Ishikawa (cell line): ENCODE data around the gene CHRNA5.

Experiments used
- CEBPB ChIP-seq: IDR thresholded peaks from 2 replicates; pipeline ENCODE4 v1.6.1; 2012
- CREB1 ChIP-seq: IDR thresholded peaks from 2 replicates; pipeline ENCODE4 v1.6.1; 2012; ENCODE audit warnings: low read depth
- EGR1 ChIP-seq: IDR thresholded peaks from 2 replicates; pipeline ENCODE4 v1.6.1; 2012
- EP300 ChIP-seq: IDR thresholded peaks from 2 replicates; pipeline ENCODE4 v1.6.1; 2012; ENCODE audit warnings: borderline replicate concordance
- FOXM1 ChIP-seq: IDR thresholded peaks from 2 replicates; pipeline ENCODE4 v1.6.1; 2012; ENCODE audit warnings: low read depth, borderline replicate concordance
- MAX ChIP-seq: IDR thresholded peaks from 2 replicates; pipeline ENCODE4 v1.6.1; 2012
- NFIC ChIP-seq: IDR thresholded peaks from 2 replicates; pipeline ENCODE4 v1.6.1; 2012
- RAD21 ChIP-seq: IDR thresholded peaks from 2 replicates; pipeline ENCODE4 v1.6.1; 2012; ENCODE audit warnings: low read depth
- REST ChIP-seq: IDR thresholded peaks from 2 replicates; pipeline ENCODE4 v1.6.1; 2012; ENCODE audit warnings: low read depth, mild to moderate bottlenecking
- TAF1 ChIP-seq: IDR thresholded peaks from 2 replicates; pipeline ENCODE4 v1.6.1; 2012; ENCODE audit warnings: low read depth, mild to moderate bottlenecking
- TCF12 ChIP-seq: IDR thresholded peaks from 2 replicates; pipeline ENCODE4 v1.6.1; 2012; ENCODE audit warnings: low read depth
- TEAD4 ChIP-seq: IDR thresholded peaks from 2 replicates; pipeline ENCODE4 v1.6.1; 2012
- USF1 ChIP-seq: IDR thresholded peaks from 2 replicates; pipeline ENCODE4 v1.6.1; 2012
- YY1 ChIP-seq: IDR thresholded peaks from 2 replicates; pipeline ENCODE4 v1.6.1; 2012; ENCODE audit warnings: low read depth
- ZBTB7A ChIP-seq: IDR thresholded peaks from 2 replicates; pipeline ENCODE4 v1.6.1; 2012; ENCODE audit warnings: low read depth

The CHRNA5 gene

DNA sequence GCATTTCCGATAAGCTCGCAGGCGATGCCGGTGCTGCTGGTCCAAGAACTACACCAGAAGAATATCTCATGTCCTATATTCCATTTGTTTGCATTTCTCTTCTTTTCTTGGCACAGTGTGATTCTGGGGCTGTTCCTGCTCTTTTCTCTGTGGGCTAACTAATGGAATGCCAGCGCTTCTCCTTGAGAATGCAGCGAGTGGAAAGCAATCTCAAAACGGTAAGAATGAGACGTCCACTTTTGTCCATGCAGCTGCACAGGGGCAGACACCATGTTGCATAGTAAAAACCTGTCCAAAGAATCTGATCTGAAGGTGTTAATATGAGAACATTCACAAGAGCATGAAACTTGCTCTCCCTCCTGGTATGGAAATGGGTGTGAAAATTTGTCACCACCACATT lies 62.0 kb downstream of the CHRNA5 start:
- no peak for TF ChIP-seq USF1
- TF ChIP-seq NFIC, result no peak
- no peak for TF ChIP-seq TAF1
- TF ChIP-seq FOXM1, result no peak
- no peak for TF ChIP-seq CEBPB
- no peak for TF ChIP-seq MAX
- TF ChIP-seq EP300, result no peak
- no peak for TF ChIP-seq RAD21
- no peak for TF ChIP-seq YY1
- no peak for TF ChIP-seq EGR1
- TF ChIP-seq CREB1, result no peak
- no peak for TF ChIP-seq REST
- TF ChIP-seq TEAD4, result no peak
- TF ChIP-seq ZBTB7A, result no peak
- TF ChIP-seq TCF12, result no peak

DNA sequence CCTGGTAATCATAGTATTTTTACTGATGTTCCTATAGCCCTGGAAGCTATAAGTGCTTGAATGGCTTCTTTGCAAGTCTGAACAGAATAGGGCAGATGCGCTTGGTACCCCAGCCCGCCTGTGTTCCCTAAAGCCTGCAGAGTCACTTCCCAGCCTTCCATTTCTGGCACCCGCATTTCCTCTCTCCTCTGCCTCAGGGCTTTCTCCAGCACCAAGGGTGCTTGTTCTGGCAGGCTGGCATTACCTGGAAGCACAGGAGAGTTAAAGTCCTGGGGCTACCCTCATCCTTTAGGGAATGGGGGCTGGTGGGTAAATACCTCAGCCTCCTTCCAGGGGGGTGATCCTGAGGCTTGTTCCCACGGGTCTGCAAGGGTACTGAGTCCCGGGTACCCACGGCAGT lies 62.9 kb downstream of the CHRNA5 start:
- TF ChIP-seq EP300, result no peak
- TF ChIP-seq RAD21, result no peak
- TF ChIP-seq TEAD4, result no peak
- no peak for TF ChIP-seq FOXM1
- no peak for TF ChIP-seq ZBTB7A
- no peak for TF ChIP-seq CEBPB
- no peak for TF ChIP-seq YY1
- no peak for TF ChIP-seq EGR1
- TF ChIP-seq CREB1, result no peak
- no peak for TF ChIP-seq USF1

- TF ChIP-seq RAD21 (no peak), TCF12 (no peak), REST (no peak), NFIC (no peak), EGR1 (no peak), ZBTB7A (no peak), TAF1 (no peak), CEBPB (no peak), FOXM1 (no peak)
Measured at GRCh38 chr15:78629031-78629715, 63.9 kb downstream of the CHRNA5 start.

DNA sequence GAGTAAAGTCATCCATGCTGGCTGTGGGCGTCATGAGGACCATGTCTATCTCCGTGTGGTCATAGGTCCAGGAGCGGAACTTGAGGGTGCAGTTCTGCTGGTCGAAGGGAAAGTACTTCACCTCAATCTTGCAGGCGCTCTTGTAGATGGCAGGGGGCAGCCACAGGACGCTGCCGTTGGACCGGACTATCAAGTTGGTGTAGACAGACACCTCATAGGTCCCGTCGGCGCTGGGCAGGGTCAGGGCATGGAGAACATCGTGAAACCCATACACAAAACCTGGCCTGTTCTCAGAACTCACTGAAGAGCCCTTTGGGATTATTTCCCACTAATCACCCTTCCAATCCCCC lies 64.4 kb downstream of the CHRNA5 start:
- TF ChIP-seq YY1 (no peak), USF1 (no peak), RAD21 (no peak), TAF1 (no peak), TCF12 (no peak), TEAD4 (no peak), CREB1 (no peak), CEBPB (no peak), MAX (no peak), EP300 (no peak), EGR1 (no peak), NFIC (no peak), ZBTB7A (no peak), FOXM1 (no peak), REST (no peak)
